Gastroesophageal sphincter (tissue), 3 donors: ENCODE measurements around the gene ITGB2.

ENCODE experiments used
- CTCF ChIP-seq, 4 experiments: fragments of 200-600 bp in 2 of 4; fragments of 450-650 bp in 2 of 4; sonication (generic) in 1 of 4; IDR thresholded peaks; one replicate each; pipeline ENCODE4 v1.5.1; 2017 to 2019; ENCODE audit warnings: antibody characterized with exemption in 4 of 4, mild to moderate bottlenecking in 2 of 4, moderate library complexity in 2 of 4
- EP300 ChIP-seq: sonication (generic); formaldehyde crosslinking; IDR thresholded peaks from one replicate; pipeline ENCODE4 v1.6.1; 2017; ENCODE audit warnings: antibody characterized with exemption, mild to moderate bottlenecking
- POLR2A ChIP-seq, 2 donors: fragments of 450-650 bp; IDR thresholded peaks; one replicate each; pipeline ENCODE4 v1.6.1; 2017; ENCODE audit warnings: antibody characterized with exemption in 2 of 2, mild to moderate bottlenecking in 2 of 2, moderate library complexity in 1 of 2
- POLR2AphosphoS5 ChIP-seq: sonication (generic); formaldehyde crosslinking; IDR thresholded peaks from one replicate; pipeline ENCODE4 v1.6.1; 2017; ENCODE audit warnings: antibody characterized with exemption

- TF ChIP-seq POLR2AphosphoS5 (no peak), EP300 (no peak), POLR2A (IDR thresholded peaks at IDR 0.05) (no peak), CTCF (IDR thresholded peaks at IDR 0.05) (no peak)
Observed at GRCh38 chr21:44838951-44839350, 81.7 kb downstream of the ITGB2 start.
